Mesodermal cell (in vitro differentiated cells): Measurements from ENCODE around the gene COL13A1.

Source experiments
- H3K27ac ChIP-seq: 2 replicates; pipeline ENCODE4 v1.7.0; 2013; ENCODE audit warnings: mild to moderate bottlenecking, low read depth, low read length, moderate library complexity; ENCODE audit not compliant: severe bottlenecking
- H3K36me3 ChIP-seq: 2 replicates; pipeline ENCODE4 v1.7.1; 2013; ENCODE audit warnings: mild to moderate bottlenecking, low read length, moderate library complexity; ENCODE audit not compliant: control insufficient read depth, insufficient read depth
- H3K4me1 ChIP-seq: one replicate; pipeline ENCODE4 v1.7.1; 2013; ENCODE audit warnings: mild to moderate bottlenecking, low read length; ENCODE audit not compliant: insufficient read depth, control insufficient read depth, poor library complexity, severe bottlenecking
- H3K4me3 ChIP-seq: 2 replicates; pipeline ENCODE4 v1.7.0; 2013; ENCODE audit warnings: low read length, control low read depth, mild to moderate bottlenecking; ENCODE audit not compliant: insufficient read depth, poor library complexity, severe bottlenecking; ENCODE audit errors: extremely low read depth
- H3K9me3 ChIP-seq: 2 replicates; pipeline ENCODE4 v1.7.1; 2013; ENCODE audit warnings: mild to moderate bottlenecking, low read length, moderate library complexity; ENCODE audit not compliant: control insufficient read depth
- WGBS, 2 experiments: methylation state at CpG; one replicate each; pipeline ENCODE4 v1.1.5; 2013; ENCODE audit warnings: missing lambda C conversion rate in 2 of 2; ENCODE audit not compliant: insufficient coverage in 2 of 2; 5-methylcytosine and 5-hydroxymethylcytosine counted together

COL13A1 gene

GRCh38 chr10:69963835-69964710 lies 162.4 kb downstream of the COL13A1 start:
- Histone ChIP-seq H3K36me3 (no peaks in the 10 kb centered on the region), H3K9me3 (no peaks in the 10 kb centered on the region), H3K4me3 (no peak overlapping the region), H3K4me1 (no peaks in the 10 kb centered on the region), H3K27ac (no peak overlapping the region)
- 92 to 96% methylated on average over 6 to 13 of the region's 13 CpGs for WGBS, 2 experiments

GRCh38 chr10:69965086-69965485 lies 163.4 kb downstream of the COL13A1 start:
- no peak overlapping the region for H3K27ac ChIP-seq
- 94% methylated on average over 2 of the region's 3 CpGs; no CpG with 5 or more reads in 1 of the 2 experiments for WGBS, 2 experiments
- H3K4me3 ChIP-seq: no peak overlapping the region
- no peaks in the 10 kb centered on the region for H3K4me1 ChIP-seq
- H3K9me3 ChIP-seq: no peaks in the 10 kb centered on the region
- H3K36me3 ChIP-seq: no peaks in the 10 kb centered on the region

GRCh38 chr10:69965919-69966662 lies 164.4 kb downstream of the COL13A1 start:
- H3K27ac ChIP-seq: no peak overlapping the region
- no peaks in the 10 kb centered on the region for H3K36me3 ChIP-seq
- no peaks in the 10 kb centered on the region for H3K4me1 ChIP-seq
- H3K9me3 ChIP-seq: no peaks in the 10 kb centered on the region
- WGBS, 2 experiments: 93 to 94% methylated on average over 6 to 13 of the region's 14 CpGs
- no peak overlapping the region for H3K4me3 ChIP-seq

GRCh38 chr10:69968830-69969229 lies 167.1 kb downstream of the COL13A1 start:
- Histone ChIP-seq H3K27ac (no peak overlapping the region), H3K36me3 (no peaks in the 10 kb centered on the region), H3K9me3 (no peaks in the 10 kb centered on the region), H3K4me1 (no peaks in the 10 kb centered on the region), H3K4me3 (no peak overlapping the region)
- WGBS, 2 experiments: 55% methylated on average over 3 of the region's 3 CpGs; no CpG with 5 or more reads in 1 of the 2 experiments

GRCh38 chr10:69969977-69970376 lies 168.3 kb downstream of the COL13A1 start:
- Histone ChIP-seq H3K27ac (no peak overlapping the region), H3K4me3 (no peak overlapping the region), H3K4me1 (no peaks in the 10 kb centered on the region), H3K9me3 (no peaks in the 10 kb centered on the region), H3K36me3 (no peaks in the 10 kb centered on the region)
- 100% methylated on average over 1 of the region's 3 CpGs; no CpG with 5 or more reads in 1 of the 2 experiments for WGBS, 2 experiments

GRCh38 chr10:69972981-69973397 lies 171.3 kb downstream of the COL13A1 start:
- Histone ChIP-seq H3K9me3 (peaks cover 5% of the 10 kb centered on the region), H3K4me3 (no peak overlapping the region), H3K27ac (no peak overlapping the region), H3K36me3 (no peaks in the 10 kb centered on the region), H3K4me1 (no peaks in the 10 kb centered on the region)
- WGBS, 2 experiments: 89 to 90% methylated on average over 2 of the region's 3 CpGs

GRCh38 chr10:69973678-69974077 lies 172.0 kb downstream of the COL13A1 start:
- no peaks in the 10 kb centered on the region for H3K4me1 ChIP-seq
- no peaks in the 10 kb centered on the region for H3K36me3 ChIP-seq
- H3K27ac ChIP-seq: no peak overlapping the region
- H3K4me3 ChIP-seq: no peak overlapping the region
- peaks cover 5% of the 10 kb centered on the region for H3K9me3 ChIP-seq

GRCh38 chr10:69974551-69975155 lies 172.9 kb downstream of the COL13A1 start:
- no peaks in the 10 kb centered on the region for H3K4me1 ChIP-seq
- no peaks in the 10 kb centered on the region for H3K36me3 ChIP-seq
- H3K9me3 ChIP-seq: peaks cover 5% of the 10 kb centered on the region
- H3K27ac ChIP-seq: no peak overlapping the region
- 50 to 90% methylated on average over 1 to 2 of the region's 2 CpGs for WGBS, 2 experiments
- no peak overlapping the region for H3K4me3 ChIP-seq

GRCh38 chr10:69976795-69977546 lies 175.3 kb downstream of the COL13A1 start:
- H3K4me3 ChIP-seq: no peak overlapping the region
- H3K4me1 ChIP-seq: no peaks in the 10 kb centered on the region
- peaks cover 5% of the 10 kb centered on the region for H3K9me3 ChIP-seq
- 90% methylated on average over 2 of the region's 3 CpGs; no CpG with 5 or more reads in 1 of the 2 experiments for WGBS, 2 experiments
- no peak overlapping the region for H3K27ac ChIP-seq
- H3K36me3 ChIP-seq: no peaks in the 10 kb centered on the region

- no peak overlapping the region for H3K27ac ChIP-seq
- no peak overlapping the region for H3K4me3 ChIP-seq
- H3K36me3 ChIP-seq: no peaks in the 10 kb centered on the region
- H3K9me3 ChIP-seq: peaks cover 5% of the 10 kb centered on the region
- no peaks in the 10 kb centered on the region for H3K4me1 ChIP-seq
Observed at GRCh38 chr10:69979174-69979573, 177.5 kb downstream of the COL13A1 start.
